ENCODE data around the gene DAGLA.

DAGLA gene

GRCh38 chr11:61771195-61771894 is 91.2 kb downstream of the DAGLA start:
- in situ Hi-C loops (cut with MboI; ENCODE audit: low pct_unique_long_range_greater_than_20kb, low sequenced_read_pairs) = no loop called here
- peak; percentile 43 for DNase-seq

DNA sequence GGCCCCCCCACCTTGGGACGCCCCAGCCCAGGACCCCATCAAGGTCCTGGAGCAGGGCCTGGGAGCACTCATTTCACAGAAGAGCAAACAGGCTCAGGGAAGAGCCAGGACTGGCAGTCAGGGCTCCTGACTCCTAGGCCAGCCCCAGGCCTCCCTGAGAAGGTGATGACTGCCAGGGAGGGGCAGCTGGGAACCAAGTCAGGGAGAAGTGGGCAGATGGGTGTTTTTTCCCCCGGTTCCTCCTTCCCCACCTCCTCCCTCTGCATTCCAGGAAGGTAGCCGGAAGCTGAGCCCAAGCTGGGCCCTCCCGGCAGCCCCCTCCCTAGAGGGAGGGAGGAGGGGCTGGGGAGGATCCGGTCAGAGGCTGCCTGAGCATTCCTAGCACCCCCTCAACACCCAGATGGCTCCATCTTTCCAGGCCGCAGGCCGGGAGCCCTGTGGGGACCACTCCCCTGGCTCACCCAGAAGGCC is 91.8 kb downstream of the DAGLA start:
- in situ Hi-C loops (cut with MboI; ENCODE audit: low pct_unique_long_range_greater_than_20kb, low sequenced_read_pairs) = no loop called here
- peak; percentile 44 for DNase-seq

DNA sequence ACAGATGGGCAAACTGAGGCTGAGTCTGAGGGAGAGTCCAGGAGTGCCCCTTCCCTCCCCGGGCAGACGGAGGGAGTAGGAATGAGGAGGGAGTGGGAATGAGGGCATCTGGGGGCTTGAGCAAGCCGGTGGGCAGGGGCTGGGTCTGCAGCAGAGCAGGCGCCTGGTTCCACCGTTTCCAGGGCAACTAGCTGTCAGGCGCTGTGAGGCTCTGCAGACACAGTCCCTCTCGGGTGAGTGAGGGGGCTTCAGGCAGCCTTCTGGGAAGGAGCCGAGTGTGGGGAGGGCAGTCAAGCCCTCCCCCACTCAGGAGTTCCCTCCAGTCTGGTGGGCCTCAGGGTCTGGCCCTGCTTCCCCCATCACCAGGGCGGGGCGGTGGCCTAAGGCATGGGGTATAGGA is 93.2 kb downstream of the DAGLA start:
- in situ Hi-C loops (cut with MboI; ENCODE audit: low pct_unique_long_range_greater_than_20kb, low sequenced_read_pairs) = no loop called here

GRCh38 chr11:61773809-61774208 is 93.6 kb downstream of the DAGLA start:
- in situ Hi-C loops (cut with MboI; ENCODE audit: low pct_unique_long_range_greater_than_20kb, low sequenced_read_pairs) = no loop called here
- no peak for DNase-seq

More for the DNA sequence above, 93.2 kb downstream of the DAGLA start:
- DNase-seq = no peak

DNA sequence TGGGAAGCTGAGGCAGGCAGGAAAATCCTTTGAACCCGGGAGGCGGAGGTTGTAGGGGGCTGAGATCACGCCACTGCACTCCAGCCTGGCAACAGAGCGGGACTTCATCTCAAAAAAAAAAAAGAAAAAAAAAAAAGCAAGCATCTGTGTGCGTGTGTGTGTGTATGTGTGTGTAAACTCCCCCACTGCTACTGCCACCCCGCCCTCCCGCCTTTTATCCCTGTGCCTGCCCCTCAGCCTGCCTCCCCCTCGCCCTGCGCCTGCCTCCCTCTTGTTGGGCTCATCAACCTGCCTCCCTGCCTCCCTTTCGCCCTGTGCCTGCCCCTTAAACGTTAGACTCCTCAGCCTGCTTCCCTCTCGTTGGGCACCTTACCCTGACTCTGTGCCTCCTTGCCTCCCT is 94.2 kb downstream of the DAGLA start:
- in situ Hi-C loops (cut with MboI; ENCODE audit: low pct_unique_long_range_greater_than_20kb, low sequenced_read_pairs) = no loop called here

GRCh38 chr11:61775106-61775505 is 94.9 kb downstream of the DAGLA start:
- in situ Hi-C loops (cut with MboI; ENCODE audit: low pct_unique_long_range_greater_than_20kb, low sequenced_read_pairs) = no loop called here

More for the DNA sequence above, 94.2 kb downstream of the DAGLA start:
- no peak for DNase-seq

GRCh38 chr11:61775606-61776554 is 95.7 kb downstream of the DAGLA start:
- DNase-seq = no peak
- in situ Hi-C loops (cut with MboI; ENCODE audit: low pct_unique_long_range_greater_than_20kb, low sequenced_read_pairs) = no loop called here

More at GRCh38 chr11:61775106-61775505, 94.9 kb downstream of the DAGLA start:
- DNase-seq = no peak

DNA sequence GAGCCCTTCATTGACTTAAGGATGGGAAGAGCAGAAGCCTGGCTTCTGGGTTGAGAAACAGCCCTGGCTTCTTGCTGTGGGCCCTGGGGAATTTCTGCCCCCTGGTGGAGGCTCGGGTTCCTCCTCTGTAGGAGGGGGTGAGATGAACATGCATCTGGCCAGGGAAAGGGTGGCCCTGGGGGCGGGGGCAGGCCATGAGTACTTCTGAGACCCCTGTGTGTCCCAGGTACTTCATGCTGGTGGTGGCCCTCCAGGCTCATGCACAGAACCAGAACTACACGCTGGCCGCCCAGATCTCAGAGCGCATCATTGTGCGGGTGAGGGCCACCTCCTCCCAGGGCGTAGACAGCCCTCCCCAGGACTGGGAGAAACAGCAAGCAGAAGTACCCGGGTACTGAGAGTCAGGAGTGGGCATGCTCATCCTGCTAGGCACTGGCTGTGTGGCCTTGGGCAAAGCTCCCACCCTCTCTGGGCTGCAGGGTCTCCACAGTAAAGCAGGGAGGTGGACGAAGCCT is 96.4 kb downstream of the DAGLA start:
- in situ Hi-C loops (cut with MboI; ENCODE audit: low pct_unique_long_range_greater_than_20kb, low sequenced_read_pairs) = no loop called here
- DNase-seq = peak; percentile 76

- no peak for DNase-seq
- in situ Hi-C loops (cut with MboI; ENCODE audit: low pct_unique_long_range_greater_than_20kb, low sequenced_read_pairs) = no loop called here
Observed at GRCh38 chr11:61777234-61778090, 97.3 kb downstream of the DAGLA start.

GRCh38 chr11:61778357-61778886 is 98.2 kb downstream of the DAGLA start:
- DNase-seq = no peak
- in situ Hi-C loops (cut with MboI; ENCODE audit: low pct_unique_long_range_greater_than_20kb, low sequenced_read_pairs) = no loop called here

DNA sequence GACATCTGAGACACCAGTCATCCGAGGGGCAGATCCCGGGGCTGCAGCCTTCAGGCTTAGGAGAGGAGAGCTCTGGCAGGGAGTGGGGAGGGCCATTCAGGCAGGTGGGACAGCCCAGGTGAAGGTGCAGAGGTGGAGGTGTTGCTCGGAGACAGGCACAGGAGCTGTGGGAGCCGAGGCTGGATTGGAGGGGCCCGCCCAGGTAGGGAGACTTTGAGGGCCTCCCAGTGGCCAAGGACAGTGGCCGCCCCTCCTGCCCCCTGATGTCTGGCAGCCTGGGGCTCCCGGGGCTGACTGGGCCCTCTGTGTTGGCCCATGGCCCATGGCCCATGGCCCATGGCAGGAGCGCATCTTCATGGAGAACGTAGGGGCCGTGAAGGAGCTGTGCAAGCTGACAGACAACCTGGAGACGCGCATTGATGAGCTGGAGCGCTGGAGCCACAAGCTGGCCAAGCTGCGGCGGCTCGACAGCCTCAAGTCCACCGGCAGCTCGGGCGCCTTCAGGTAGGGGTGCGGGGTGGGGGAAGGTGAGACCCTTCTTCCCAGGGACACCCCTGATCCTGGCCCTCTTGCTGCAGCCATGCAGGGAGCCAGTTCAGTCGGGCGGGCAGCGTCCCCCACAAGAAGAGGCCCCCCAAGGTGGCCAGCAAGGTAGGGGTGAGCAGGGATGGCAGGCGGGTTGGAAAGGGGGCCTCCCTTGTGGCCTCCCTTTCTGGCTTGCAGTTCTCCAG is 98.9 kb downstream of the DAGLA start:
- in situ Hi-C loops (cut with MboI; ENCODE audit: low pct_unique_long_range_greater_than_20kb, low sequenced_read_pairs) = no loop called here
- no peak for DNase-seq

- in situ Hi-C loops (cut with MboI; ENCODE audit: low pct_unique_long_range_greater_than_20kb, low sequenced_read_pairs) = no loop called here
- no peak for DNase-seq
Observed at GRCh38 chr11:61779666-61780525, 99.7 kb downstream of the DAGLA start.

- DNase-seq = no peak
- in situ Hi-C loops (cut with MboI; ENCODE audit: low pct_unique_long_range_greater_than_20kb, low sequenced_read_pairs) = no loop called here
Observed at GRCh38 chr11:61780581-61781162, 100.5 kb downstream of the DAGLA start.

DNA sequence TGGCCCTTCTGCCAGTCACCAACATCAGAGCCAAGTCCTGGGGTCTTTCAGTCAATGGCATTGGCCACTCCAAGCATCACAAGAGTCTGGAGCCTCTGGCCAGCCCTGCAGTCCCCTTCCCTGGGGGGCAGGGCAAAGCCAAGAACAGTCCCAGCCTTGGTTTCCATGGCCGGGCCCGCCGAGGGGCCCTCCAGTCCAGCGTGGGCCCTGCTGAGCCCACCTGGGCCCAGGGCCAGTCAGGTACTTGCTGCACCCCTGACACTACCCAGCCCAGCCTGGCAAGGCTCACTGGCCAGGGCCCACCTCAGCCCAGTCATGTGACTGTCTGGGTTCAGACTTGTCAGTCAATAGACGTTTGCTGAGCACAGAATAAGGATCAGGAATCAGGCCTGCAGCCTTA is 101.4 kb downstream of the DAGLA start:
- DNase-seq = no peak
- in situ Hi-C loops (cut with MboI; ENCODE audit: low pct_unique_long_range_greater_than_20kb, low sequenced_read_pairs) = no loop called here

- DNase-seq = no peak
- in situ Hi-C loops (cut with MboI; ENCODE audit: low pct_unique_long_range_greater_than_20kb, low sequenced_read_pairs) = no loop called here
Observed at GRCh38 chr11:61782299-61782698, 102.1 kb downstream of the DAGLA start.

- DNase-seq = no peak
- in situ Hi-C loops (cut with MboI; ENCODE audit: low pct_unique_long_range_greater_than_20kb, low sequenced_read_pairs) = no loop called here
Observed at GRCh38 chr11:61782841-61783240, 102.7 kb downstream of the DAGLA start.
